ENCODE measurements around the gene PHACTR3.

DNA sequence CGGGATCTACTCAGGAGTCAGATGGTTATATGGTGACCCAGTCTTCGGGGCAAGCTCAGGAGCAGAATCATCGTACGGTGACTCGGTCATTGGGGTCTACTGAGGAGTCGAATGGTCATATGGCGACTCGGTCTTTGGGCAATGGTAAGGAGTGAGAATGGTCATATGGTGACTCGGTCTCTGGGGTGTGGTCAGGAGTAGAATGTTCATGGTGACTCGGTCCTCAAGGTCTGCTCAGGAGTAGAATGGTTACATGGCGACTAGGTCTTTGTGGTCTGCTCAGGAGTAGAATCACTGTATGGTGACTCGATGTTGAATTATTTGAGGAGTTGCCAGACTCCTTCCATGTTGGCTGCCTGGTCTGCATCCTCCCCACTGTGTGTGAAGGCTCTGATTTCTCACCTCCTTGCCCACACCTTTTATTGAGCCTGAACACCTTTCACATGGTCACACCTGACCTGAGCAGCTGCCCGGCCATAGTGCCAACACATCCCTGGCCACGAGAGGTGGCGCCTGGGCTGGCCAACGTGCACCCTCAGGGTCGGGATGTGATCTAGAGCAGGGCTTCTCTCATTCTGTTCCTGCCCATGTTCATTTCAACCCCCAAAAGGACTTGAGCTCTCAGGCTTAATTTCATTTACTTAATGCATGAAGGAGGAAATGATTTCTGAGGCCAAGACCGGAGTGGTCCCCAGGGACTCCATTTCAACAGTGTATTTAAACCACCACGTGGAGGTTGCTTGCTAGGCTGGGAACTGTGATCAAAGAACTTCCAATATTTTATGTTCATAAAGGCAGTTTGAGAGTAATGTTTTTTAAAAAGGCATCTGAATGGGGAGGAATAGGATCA lies 119.5 kb downstream of the PHACTR3 start:
- TF ChIP-seq POLR2A (IDR thresholded peaks at IDR 0.05) = no peak
- TF ChIP-seq POLR2AphosphoS5 (IDR thresholded peaks at IDR 0.05) = no peak

All from prostate gland (tissue), 1 donor.